T1000 (cell line): ENCODE results near the gene PLEKHG7.

Source experiments
- DNase-seq: peaks from one replicate; lab custom pipeline; 2025; ENCODE audit warnings: mixed read lengths; lab: John Stamatoyannopoulos, UW

Gene PLEKHG7

DNA sequence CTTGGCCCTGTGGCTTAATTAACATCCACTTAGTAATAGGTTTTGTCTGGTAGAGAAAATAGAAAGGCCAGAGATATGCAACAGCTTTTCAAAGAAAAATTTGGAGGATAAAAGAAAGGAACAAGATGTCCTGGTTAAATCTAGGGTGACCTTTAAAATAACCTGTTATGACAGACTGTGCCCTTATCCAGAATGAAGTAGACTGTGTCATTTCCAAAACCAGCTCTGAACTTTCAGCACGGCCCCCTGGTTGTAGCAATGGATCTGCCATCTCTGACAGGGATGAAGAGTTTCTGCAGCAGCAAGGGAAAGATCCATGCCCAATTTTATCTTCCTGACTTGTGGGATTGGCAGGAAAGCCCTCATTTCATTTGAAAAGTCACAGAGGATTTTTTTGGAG, 5.1 kb downstream of the PLEKHG7 start:
- DNase-seq = no peak

DNA sequence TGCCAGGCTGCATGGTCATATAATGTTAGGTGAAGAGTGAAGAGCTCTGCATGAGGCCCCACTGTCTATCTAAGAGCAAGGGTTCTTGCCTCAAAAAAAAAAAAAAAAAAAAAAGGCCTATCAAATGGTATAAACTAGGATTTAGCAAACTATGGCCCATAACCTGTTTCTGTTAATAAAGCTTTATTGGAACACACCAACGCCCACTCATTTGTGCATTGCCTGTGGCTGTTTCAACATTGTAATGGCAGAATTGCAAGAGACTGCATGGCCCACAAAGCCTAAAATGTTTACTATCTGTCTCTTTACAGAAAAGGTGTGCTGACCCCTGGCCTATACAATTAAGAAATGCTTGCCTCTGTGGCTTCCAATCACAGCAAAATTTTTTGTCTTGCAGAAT, 12.8 kb downstream of the PLEKHG7 start:
- no peak for DNase-seq

- DNase-seq = no peak
These were observed 14.4 kb downstream of the PLEKHG7 start for GRCh38 chr12:92717202-92717601.

GRCh38 chr12:92718483-92718990, 15.7 kb downstream of the PLEKHG7 start:
- DNase-seq = no peak

DNA sequence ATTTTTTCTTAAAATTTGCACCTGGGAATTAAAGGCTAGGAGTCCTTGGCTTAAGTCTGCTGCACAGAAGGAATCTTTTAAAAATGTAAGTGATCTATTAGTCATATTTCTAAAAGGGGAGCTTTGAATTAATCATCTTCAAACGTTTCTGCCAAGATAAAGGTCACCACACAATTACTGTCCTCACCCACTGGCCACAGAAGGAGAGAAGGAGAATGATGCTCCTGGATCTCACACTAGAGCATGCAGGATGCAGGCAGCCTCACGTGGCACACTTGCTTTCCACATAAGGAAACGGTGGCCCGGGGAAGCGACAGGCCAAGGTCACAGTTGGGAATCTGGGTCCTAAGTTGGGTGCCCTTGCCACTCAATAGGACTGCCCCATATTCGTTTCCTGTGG, 16.9 kb downstream of the PLEKHG7 start:
- DNase-seq = no peak

DNA sequence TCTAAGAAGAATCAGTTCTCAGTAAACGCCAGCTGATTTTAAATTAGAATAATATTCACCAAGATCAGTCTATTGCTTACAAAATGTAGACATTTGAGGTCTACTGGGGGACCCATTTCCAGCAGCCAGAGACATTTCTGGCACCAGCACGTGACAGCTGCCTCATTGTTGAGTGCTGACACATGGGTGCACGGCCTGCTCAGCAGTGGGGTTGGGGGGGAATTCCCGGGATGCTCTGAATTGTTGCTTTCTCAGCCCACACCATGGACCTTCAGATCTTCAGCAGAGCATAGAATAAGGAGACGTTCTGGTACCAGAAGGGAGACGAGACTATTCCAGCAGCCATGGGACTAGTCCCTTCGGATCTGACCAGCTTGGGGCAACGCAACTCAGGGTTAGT, 18.3 kb downstream of the PLEKHG7 start:
- no peak for DNase-seq

- no peak for DNase-seq
These were observed 18.9 kb downstream of the PLEKHG7 start for GRCh38 chr12:92721656-92722055.

DNA sequence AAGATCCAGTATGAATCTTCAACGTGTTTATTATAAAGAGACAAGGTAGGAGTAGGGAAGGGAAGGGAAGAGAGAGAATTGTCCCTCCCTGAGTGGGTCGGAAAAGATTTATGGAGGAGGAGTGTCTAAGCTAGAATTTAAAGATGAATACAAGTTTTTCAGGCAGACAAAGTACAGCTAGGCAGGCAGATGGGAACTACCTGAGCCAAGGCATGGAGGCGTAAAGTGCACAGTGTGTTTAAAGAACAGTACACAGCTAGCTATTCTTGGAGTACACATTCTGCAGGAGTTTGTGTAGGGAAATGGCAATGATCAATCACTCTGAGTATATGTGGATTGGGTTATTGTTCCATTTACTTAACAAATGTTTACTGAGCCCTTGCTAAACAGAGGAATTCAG, 20.1 kb downstream of the PLEKHG7 start:
- DNase-seq = no peak

- no peak for DNase-seq
These were observed 24.1 kb downstream of the PLEKHG7 start for GRCh38 chr12:92726850-92727249.

GRCh38 chr12:92729773-92730305, 27.1 kb downstream of the PLEKHG7 start:
- no peak for DNase-seq

DNA sequence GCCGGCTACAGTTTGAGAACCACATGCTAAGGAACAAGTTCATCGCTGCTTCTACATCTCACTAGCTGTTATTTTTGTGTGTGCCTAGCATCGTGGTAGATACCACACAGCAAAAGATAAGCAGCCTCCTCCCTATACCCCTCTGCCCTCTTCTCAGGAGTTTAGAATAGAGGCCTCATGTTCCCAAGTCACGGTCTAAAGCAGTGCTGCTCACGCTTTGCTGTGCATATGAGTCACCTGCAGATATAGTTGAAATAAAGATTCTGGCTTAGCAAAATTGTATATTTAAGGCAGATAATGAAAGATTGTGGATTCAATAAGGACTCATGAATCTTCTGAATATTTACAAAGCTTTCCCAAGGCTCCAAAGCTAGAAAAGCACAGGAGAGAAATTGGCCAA, 28.0 kb downstream of the PLEKHG7 start:
- no peak for DNase-seq

DNA sequence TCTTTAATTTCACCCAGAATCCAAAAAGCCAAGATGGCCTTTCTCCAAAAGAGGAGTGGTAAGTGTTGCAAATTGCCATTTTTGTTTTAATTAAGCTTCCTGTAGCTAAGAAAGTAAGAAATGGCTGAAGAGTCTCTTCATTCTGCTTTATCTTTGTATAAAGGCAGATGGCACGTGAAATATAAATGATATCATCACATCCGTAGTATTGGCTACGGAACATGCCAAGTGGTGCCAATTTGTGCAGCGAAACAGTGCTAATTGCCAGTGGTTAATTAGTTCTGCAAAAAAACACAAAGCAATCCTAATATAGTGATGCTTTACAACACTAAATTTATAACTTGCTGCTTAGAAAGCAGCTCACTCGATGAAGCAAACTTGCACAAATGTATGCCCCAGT, 29.4 kb downstream of the PLEKHG7 start:
- DNase-seq = no peak

- DNase-seq = no peak
These were observed 29.9 kb downstream of the PLEKHG7 start for GRCh38 chr12:92732716-92733115.

GRCh38 chr12:92733181-92733580, 30.4 kb downstream of the PLEKHG7 start:
- DNase-seq = no peak

DNA sequence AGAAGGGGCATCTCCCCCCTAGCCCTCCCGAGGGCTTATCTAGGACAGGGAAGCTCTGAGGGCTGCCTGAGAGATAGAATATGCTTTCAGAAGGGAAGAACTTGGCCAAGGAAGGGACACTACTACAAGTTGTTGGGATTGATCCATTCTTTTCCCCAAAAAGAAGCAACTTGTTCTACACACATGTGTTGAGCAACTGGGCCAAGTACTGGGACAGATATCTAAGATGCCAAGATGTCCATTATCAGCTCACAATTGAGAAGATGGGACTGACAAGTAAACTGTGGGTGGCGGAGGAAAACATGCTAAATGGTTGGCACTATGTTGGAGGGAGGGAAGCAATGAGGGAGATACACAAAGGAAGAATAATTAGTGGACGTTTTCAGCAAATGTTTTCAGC, 30.9 kb downstream of the PLEKHG7 start:
- no peak for DNase-seq

- DNase-seq = no peak
These were observed 32.4 kb downstream of the PLEKHG7 start for GRCh38 chr12:92735131-92735721.

- DNase-seq = no peak
These were observed 33.8 kb downstream of the PLEKHG7 start for GRCh38 chr12:92736605-92737004.

DNA sequence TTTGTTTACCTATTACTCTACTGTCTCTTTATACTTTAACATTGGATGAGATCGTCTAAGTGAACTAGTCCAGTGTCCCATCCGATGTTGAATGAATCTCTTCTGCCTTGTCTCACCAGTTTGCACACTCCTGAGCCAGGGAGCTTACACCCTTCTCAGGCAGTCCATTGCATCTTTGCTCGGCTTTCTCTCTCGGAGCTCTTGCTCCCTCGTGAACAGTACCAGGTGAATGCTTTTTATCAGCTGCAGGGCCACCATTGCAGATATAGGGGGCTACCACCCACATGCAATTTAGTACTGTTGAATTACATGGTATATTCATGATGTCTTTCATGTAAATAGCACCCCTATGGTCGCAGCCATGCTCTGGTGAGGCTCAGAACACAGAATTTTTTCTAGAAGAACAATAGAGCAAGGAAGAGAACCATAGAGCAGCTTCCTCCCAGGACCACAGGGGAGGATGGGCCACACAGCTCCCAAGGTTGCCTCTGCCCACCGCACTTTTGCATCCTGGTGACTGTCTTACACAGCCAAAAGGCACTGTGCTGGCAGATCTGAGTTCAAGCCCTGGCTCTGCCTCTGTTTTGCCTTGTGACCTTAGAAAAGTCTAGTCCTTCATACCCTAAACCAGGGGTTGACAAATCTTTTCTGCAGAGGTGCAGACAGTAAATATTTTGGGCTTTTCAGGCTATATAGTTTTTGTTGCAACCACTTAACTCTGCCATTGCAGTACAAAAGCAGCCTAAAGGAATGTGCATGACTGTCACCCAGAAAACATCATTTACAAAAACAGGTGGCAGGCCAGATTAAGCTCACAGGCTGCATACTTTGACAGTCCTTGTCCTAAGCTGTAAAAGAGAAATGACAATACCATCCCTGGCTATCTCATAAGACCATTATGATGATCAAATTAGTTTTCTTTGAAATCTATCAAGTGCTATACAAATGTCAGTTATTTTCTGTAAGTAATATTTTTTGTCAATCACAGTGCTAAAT, 35.4 kb downstream of the PLEKHG7 start:
- no peak for DNase-seq

DNA sequence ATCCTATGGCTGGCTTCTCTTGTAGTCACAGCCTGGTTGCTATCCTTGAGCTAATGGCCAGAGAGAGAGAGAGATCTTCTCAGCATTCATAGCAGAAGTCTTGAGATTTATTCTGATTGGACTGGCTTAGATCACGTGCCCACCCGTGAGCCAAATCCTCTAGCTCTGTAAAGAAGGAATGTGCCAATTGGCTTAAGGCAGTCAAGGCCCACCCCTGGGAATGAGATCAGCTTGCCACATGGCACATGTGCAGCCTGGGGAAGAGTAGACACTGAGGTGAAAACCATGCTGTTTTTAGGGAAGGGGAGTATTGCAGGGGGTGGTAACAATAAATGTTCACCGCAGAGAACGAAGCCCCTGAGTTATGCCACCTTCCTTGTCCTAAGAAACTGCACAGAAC, 36.3 kb downstream of the PLEKHG7 start:
- no peak for DNase-seq

GRCh38 chr12:92740411-92740810, 37.6 kb downstream of the PLEKHG7 start:
- DNase-seq = no peak

DNA sequence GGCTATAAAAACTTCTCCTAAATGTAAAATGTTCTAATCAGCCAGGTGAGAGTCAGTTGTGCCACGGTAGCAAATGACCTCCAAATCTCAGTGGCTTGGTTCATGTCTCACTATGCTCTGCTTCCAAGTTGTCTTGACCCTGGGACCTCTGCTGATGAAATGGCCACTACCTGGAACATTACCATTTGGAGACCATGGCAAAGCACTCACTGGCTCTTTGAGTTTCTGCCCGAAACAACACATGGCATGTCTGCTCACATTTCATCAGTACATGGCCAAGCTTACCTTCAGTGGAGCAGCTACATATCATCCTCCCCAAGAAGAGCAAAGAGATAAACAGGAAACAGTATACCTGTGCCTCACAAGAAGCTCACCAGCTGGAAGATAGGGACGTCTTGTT, 40.2 kb downstream of the PLEKHG7 start:
- no peak for DNase-seq

- DNase-seq = peak; percentile 70
These were observed 43.2 kb downstream of the PLEKHG7 start for GRCh38 chr12:92745856-92746550.
